GM12872 (cell line): ENCODE results near the gene SRSF10.

Experiments
- CTCF ChIP-seq: IDR thresholded peaks from 3 replicates; pipeline ENCODE4 v1.5.1; 2011; ENCODE audit warnings: low read depth, mild to moderate bottlenecking, low read length, moderate library complexity; ENCODE audit not compliant: insufficient read depth

SRSF10 gene

GRCh38 chr1:23958810-23959460 lies 21.2 kb downstream of the SRSF10 start:
- peak; percentile 59 for TF ChIP-seq CTCF

- no peak for TF ChIP-seq CTCF
These were observed 23.0 kb downstream of the SRSF10 start for GRCh38 chr1:23957096-23957495.

- no peak for TF ChIP-seq CTCF
These were observed 27.1 kb downstream of the SRSF10 start for GRCh38 chr1:23953020-23953419.

- TF ChIP-seq CTCF: no peak
These were observed 32.8 kb downstream of the SRSF10 start for GRCh38 chr1:23947366-23947765.

- no peak for TF ChIP-seq CTCF
These were observed 43.5 kb downstream of the SRSF10 start for GRCh38 chr1:23936481-23937176.

- TF ChIP-seq CTCF: no peak
These were observed 48.6 kb downstream of the SRSF10 start for GRCh38 chr1:23931491-23931880.

- no peak for TF ChIP-seq CTCF
These were observed 49.2 kb downstream of the SRSF10 start for GRCh38 chr1:23930861-23931490.
